ENCODE data around the gene FHIT. TPM values are rescaled to one million over a fixed set of nuclear protein-coding genes. Genes with fewer than 3 reads are reported as not detected.
A peak's percentile ranks its signal among the peaks of the same experiment; 100 is the strongest.

The FHIT gene
- total and polyA plus RNA-seq, 4 donors, result 2.6 to 21.3 (median 8.7) TPM

- no peak overlapping the region for H3K4me3 ChIP-seq
- H3K9me3 ChIP-seq (ENCODE audit: control insufficient read depth in 4 of 4, insufficient read depth in 3 of 4, low read length in 3 of 4), result no peaks in the 10 kb centered on the region
- peaks cover 0 to 2% (median 0%) of the 10 kb centered on the region in 3 donors for H3K27me3 ChIP-seq (ENCODE audit: control insufficient read depth in 3 of 3, insufficient read depth in 3 of 3, low read length in 2 of 3)
- peaks cover 0 to 10% (median 0%) of the 10 kb centered on the region in 5 donors for H3K4me1 ChIP-seq (ENCODE audit: control insufficient read depth in 5 of 5, insufficient read depth in 5 of 5, low read length in 5 of 5)
- no peak for TF ChIP-seq CTCF (IDR thresholded peaks at IDR 0.05; ENCODE audit: control extremely low read depth, extremely low read depth)
- WGBS, 2 donors, result 35 to 48% methylated on average over 5 of the region's 5 CpGs
- DNase-seq, result peak; percentile 19 to 62 (median 56)
- H3K27ac ChIP-seq (ENCODE audit: low read depth in 1 of 2, low read length in 1 of 2), result no peak overlapping the region
- no peaks in the 10 kb centered on the region for H3K36me3 ChIP-seq (ENCODE audit: control insufficient read depth in 4 of 4, insufficient read depth in 4 of 4, low read length in 4 of 4)
- no peak for ATAC-seq (ENCODE audit: insufficient read depth, low FRiP score)
- no peak overlapping the region for H3K9ac ChIP-seq (ENCODE audit: insufficient read depth in 1 of 2, low read length in 2 of 2)
These were observed 925.6 kb downstream of the FHIT start for GRCh38 chr3:60325610-60326170.

GRCh38 chr3:60323651-60324050, 927.6 kb downstream of the FHIT start:
- 92 to 96% methylated on average over 3 of the region's 3 CpGs for WGBS, 2 donors
- H3K36me3 ChIP-seq (ENCODE audit: control insufficient read depth in 4 of 4, insufficient read depth in 4 of 4, low read length in 4 of 4), result no peaks in the 10 kb centered on the region
- no peaks in the 10 kb centered on the region for H3K27me3 ChIP-seq (ENCODE audit: control insufficient read depth in 3 of 3, insufficient read depth in 3 of 3, low read length in 2 of 3)
- TF ChIP-seq CTCF (IDR thresholded peaks at IDR 0.05; ENCODE audit: control extremely low read depth, extremely low read depth), result no peak
- DNase-seq (no peak), ATAC-seq (ENCODE audit: insufficient read depth, low FRiP score) (no peak)
- H3K9me3 ChIP-seq (ENCODE audit: control insufficient read depth in 4 of 4, insufficient read depth in 3 of 4, low read length in 3 of 4), result no peaks in the 10 kb centered on the region
- H3K9ac ChIP-seq (ENCODE audit: insufficient read depth in 1 of 2, low read length in 2 of 2), result no peak overlapping the region
- no peak overlapping the region for H3K4me3 ChIP-seq
- no peak overlapping the region for H3K27ac ChIP-seq (ENCODE audit: low read depth in 1 of 2, low read length in 1 of 2)
- H3K4me1 ChIP-seq (ENCODE audit: control insufficient read depth in 5 of 5, insufficient read depth in 5 of 5, low read length in 5 of 5), result peaks cover 0 to 10% (median 0%) of the 10 kb centered on the region in 5 donors

- no peak for TF ChIP-seq CTCF (IDR thresholded peaks at IDR 0.05; ENCODE audit: control extremely low read depth, extremely low read depth)
These were observed 928.1 kb downstream of the FHIT start for GRCh38 chr3:60323180-60323579.

More at GRCh38 chr3:60323180-60323579, 928.1 kb downstream of the FHIT start:
- DNase-seq (no peak), ATAC-seq (ENCODE audit: insufficient read depth, low FRiP score) (no peak)
- H3K27ac ChIP-seq (ENCODE audit: low read depth in 1 of 2, low read length in 1 of 2), result no peak overlapping the region
- H3K36me3 ChIP-seq (ENCODE audit: control insufficient read depth in 4 of 4, insufficient read depth in 4 of 4, low read length in 4 of 4), result no peaks in the 10 kb centered on the region
- no peak overlapping the region for H3K4me3 ChIP-seq
- no peaks in the 10 kb centered on the region for H3K27me3 ChIP-seq (ENCODE audit: control insufficient read depth in 3 of 3, insufficient read depth in 3 of 3, low read length in 2 of 3)
- WGBS, 2 donors, result 94 to 98% methylated on average over 7 of the region's 7 CpGs
- no peaks in the 10 kb centered on the region for H3K9me3 ChIP-seq (ENCODE audit: control insufficient read depth in 4 of 4, insufficient read depth in 3 of 4, low read length in 3 of 4)
- no peak overlapping the region for H3K9ac ChIP-seq (ENCODE audit: insufficient read depth in 1 of 2, low read length in 2 of 2)
- peaks cover 0 to 10% (median 0%) of the 10 kb centered on the region in 5 donors for H3K4me1 ChIP-seq (ENCODE audit: control insufficient read depth in 5 of 5, insufficient read depth in 5 of 5, low read length in 5 of 5)

All from lung (tissue), 12 donors.